ENCODE data around the gene NHLH1.

Gene NHLH1

GRCh38 chr1:160351629-160352028, 15.2 kb upstream of the NHLH1 start:
- Histone ChIP-seq H3K27me3 (ENCODE audit: insufficient read depth, low read depth, severe bottlenecking) (no peaks in the 10 kb centered on the region), H3K4me3 (ENCODE audit: low read depth, low read length) (no peak overlapping the region), H3K27ac (no peak overlapping the region), H3K36me3 (peaks cover 100% of the 10 kb centered on the region), H3K9me3 (ENCODE audit: severe bottlenecking) (no peaks in the 10 kb centered on the region)
- no peak for DNase-seq
- TF ChIP-seq, protein P1, sequence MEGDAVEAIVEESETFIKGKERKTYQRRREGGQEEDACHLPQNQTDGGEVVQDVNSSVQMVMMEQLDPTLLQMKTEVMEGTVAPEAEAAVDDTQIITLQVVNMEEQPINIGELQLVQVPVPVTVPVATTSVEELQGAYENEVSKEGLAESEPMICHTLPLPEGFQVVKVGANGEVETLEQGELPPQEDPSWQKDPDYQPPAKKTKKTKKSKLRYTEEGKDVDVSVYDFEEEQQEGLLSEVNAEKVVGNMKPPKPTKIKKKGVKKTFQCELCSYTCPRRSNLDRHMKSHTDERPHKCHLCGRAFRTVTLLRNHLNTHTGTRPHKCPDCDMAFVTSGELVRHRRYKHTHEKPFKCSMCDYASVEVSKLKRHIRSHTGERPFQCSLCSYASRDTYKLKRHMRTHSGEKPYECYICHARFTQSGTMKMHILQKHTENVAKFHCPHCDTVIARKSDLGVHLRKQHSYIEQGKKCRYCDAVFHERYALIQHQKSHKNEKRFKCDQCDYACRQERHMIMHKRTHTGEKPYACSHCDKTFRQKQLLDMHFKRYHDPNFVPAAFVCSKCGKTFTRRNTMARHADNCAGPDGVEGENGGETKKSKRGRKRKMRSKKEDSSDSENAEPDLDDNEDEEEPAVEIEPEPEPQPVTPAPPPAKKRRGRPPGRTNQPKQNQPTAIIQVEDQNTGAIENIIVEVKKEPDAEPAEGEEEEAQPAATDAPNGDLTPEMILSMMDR (IDR thresholded peaks at IDR 0.05; ENCODE audit: low read depth, low read length), result no peak

- Histone ChIP-seq H3K36me3 (peaks cover 100% of the 10 kb centered on the region), H3K4me3 (ENCODE audit: low read depth, low read length) (no peak overlapping the region), H3K9me3 (ENCODE audit: severe bottlenecking) (no peaks in the 10 kb centered on the region), H3K27ac (no peak overlapping the region), H3K27me3 (ENCODE audit: insufficient read depth, low read depth, severe bottlenecking) (no peaks in the 10 kb centered on the region)
- TF ChIP-seq, protein P1 (IDR thresholded peaks at IDR 0.05; ENCODE audit: low read depth, low read length), result no peak
- no peak for DNase-seq
Observed at GRCh38 chr1:160352555-160352954, 14.3 kb upstream of the NHLH1 start.

DNA sequence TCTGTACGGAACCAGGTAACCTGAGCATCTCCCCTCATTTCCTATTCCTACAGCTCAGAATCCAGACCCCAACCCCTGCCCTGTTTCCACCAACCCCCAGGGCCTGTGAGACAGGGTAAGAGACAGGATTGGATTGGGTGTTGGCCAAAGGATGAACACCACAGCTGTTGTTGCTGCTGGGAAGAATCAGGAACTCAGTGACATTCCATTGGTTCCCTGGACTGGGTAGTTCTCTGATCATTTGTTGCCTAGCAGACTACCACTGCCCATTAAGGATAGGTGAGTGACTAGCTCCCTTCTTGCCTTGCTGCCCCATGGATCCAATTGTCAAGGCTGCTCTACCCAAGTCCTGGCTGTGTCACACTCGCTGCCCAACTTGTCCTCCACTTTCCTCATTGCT, 13.6 kb upstream of the NHLH1 start:
- Histone ChIP-seq H3K36me3 (peaks cover 100% of the 10 kb centered on the region), H3K27ac (peak overlapping the region; percentile 24; the same call in 1 of the 2 replicates), H3K4me3 (ENCODE audit: low read depth, low read length) (no peak overlapping the region), H3K27me3 (ENCODE audit: insufficient read depth, low read depth, severe bottlenecking) (no peaks in the 10 kb centered on the region), H3K9me3 (ENCODE audit: severe bottlenecking) (no peaks in the 10 kb centered on the region)
- TF ChIP-seq, protein P1 (IDR thresholded peaks at IDR 0.05; ENCODE audit: low read depth, low read length), result no peak
- DNase-seq, result no peak

GRCh38 chr1:160354388-160354985, 12.4 kb upstream of the NHLH1 start:
- Histone ChIP-seq H3K27me3 (ENCODE audit: insufficient read depth, low read depth, severe bottlenecking) (no peaks in the 10 kb centered on the region), H3K27ac (peak overlapping the region; percentile 37), H3K4me3 (ENCODE audit: low read depth, low read length) (no peak overlapping the region), H3K9me3 (ENCODE audit: severe bottlenecking) (no peaks in the 10 kb centered on the region), H3K36me3 (peaks cover 98% of the 10 kb centered on the region)
- DNase-seq, result peak; percentile 85
- TF ChIP-seq, protein P1 (IDR thresholded peaks at IDR 0.05; ENCODE audit: low read depth, low read length), result peak; percentile 89

DNA sequence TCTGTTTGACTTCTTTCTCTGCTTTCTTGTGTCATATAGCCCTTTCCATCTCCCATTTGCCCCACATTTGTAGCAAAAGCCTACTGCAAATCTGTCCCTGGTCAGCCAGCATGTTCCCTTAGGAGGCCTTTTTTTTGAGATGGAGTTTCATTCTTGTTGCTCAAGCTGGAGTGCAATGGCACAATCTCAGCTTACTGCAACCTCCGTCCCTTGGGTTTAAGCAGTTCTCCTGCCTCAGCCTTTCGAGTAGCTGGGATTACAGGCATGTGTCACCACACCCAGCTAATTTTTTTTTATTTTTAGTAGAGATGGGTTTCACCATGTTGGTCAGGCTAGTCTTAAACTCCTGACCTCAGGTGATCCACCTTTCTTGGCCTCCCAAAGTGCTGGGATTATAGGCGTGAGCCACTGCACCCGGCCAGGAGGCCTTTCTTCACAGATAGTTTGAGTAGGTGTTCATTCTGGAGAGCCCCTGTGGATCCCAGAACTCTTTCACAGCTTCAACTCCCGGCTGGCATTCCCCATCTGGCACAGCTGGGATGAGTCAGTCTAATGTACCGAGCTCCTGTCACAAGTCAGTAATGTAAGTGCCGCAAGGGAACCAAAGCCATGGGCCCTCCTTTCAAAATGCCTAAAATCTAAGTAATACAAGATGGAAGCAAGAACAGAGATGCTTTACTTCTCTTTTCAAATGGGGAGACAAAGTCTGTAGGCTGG, 9.4 kb upstream of the NHLH1 start:
- peak overlapping the region; percentile 14; the same call in 1 of the 2 replicates for H3K27ac ChIP-seq
- H3K9me3 ChIP-seq (ENCODE audit: severe bottlenecking), result no peaks in the 10 kb centered on the region
- no peak for DNase-seq
- H3K4me3 ChIP-seq (ENCODE audit: low read depth, low read length), result no peak overlapping the region
- peaks cover 86% of the 10 kb centered on the region for H3K36me3 ChIP-seq
- TF ChIP-seq, protein P1 (IDR thresholded peaks at IDR 0.05; ENCODE audit: low read depth, low read length), result no peak
- H3K27me3 ChIP-seq (ENCODE audit: insufficient read depth, low read depth, severe bottlenecking), result no peaks in the 10 kb centered on the region
